NCI-H2081 treated with DMSO at 0.1 percent for 48 hours (cell line): ENCODE measurements around the gene ZC3H12C.

Experiments used
- DNase-seq: peaks from one replicate; lab custom pipeline; 2025; lab: John Stamatoyannopoulos, UW

The ZC3H12C gene

DNA sequence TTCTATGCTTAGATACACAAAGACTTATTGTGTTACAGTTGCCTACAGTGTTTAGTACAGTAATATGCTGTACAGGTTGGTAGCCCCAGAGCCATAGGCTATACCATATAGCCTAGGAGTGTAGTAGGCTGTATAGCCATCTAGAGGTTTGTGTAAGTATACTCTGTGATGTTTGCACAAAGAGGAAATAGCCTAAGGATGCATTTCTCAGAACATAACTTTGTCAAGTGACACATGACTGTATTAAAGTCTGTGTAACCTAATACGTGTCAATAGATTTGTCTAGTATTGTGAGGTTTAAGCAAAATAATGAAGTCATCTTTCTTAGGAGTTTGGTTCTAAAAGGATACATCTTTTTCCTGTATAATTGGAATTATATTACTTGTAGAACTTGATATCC, 5.5 kb downstream of the ZC3H12C start:
- DNase-seq, result no peak

DNA sequence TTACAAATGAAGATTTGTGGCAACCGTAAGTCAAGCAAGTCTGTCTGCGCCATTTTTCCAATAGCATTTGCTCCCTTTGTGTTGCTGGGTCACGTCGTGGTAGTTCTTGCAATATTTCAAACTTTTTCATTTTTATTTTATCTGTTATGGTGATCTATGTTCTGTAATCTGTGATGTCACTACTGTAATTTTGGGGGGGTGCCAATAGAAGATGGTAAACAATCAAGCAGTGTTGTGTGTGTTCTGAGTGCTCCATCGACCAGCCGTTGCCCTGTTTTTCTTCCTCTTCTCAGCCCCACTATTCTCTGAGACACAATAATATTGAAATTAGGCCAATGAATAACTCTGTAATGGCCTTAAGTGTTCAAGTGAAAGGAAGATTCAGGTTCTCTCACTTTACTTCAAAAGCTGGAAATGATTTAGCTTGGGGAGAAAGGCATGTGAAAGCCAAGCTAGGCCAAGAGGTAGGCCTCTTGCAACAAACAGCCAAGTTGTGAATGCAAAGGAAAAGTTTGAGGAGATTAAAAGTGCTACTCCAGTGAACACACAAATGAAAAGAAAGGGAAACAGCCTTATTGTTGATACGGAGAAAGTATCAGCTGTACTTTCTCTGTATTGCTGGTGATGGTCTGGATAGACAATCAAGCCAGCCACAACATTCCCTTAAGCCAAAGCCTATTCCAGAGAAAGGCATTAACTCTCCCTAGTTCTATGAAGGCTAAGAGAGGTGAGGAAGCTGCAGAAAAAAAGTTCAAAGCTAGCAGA, 7.5 kb downstream of the ZC3H12C start:
- no peak for DNase-seq

DNA sequence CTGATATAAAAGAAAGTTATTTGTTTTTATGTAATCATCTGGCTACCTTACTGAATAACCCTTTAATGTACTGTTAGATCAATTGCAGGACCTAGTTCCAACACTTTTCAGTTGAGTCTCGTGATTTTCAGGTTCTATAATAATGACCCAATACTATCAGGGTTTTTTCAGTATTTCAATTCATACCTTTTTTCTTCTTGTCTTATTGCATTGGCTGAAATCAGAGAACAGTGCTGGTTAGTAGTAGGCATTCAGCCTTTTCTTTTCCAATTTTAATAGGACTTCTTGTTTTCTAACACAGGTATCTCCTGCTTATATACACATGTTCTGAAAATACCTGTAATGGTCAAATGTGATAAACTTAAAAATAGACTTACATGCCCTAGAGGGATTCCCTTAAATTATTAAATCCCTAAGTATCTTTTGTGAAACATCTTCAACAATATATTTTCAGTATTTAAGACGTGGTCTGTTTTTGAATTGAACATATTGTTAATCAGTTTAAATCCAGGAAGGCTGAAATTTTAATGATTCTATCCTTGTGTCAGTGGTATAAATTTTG, 13.6 kb downstream of the ZC3H12C start:
- no peak for DNase-seq

DNA sequence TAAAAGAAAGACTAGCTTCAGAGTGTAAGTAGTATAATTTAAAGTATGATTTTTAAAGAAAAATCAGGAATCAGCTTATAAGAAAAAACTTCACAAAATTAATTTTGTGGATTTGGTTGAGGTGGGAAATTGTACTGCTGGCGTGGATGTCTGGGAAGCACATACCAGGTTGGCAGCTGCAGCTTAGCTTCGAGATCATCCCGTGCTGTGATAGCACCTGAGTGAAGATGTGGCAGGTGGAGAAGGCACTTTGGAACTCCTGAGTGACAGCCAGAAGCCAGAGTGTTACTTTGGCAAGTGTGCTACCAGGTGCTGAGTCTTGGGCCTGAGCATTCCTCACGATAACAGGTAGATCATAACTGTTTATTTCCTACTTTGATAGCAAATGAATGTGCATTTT, 17.7 kb downstream of the ZC3H12C start:
- DNase-seq, result no peak

DNA sequence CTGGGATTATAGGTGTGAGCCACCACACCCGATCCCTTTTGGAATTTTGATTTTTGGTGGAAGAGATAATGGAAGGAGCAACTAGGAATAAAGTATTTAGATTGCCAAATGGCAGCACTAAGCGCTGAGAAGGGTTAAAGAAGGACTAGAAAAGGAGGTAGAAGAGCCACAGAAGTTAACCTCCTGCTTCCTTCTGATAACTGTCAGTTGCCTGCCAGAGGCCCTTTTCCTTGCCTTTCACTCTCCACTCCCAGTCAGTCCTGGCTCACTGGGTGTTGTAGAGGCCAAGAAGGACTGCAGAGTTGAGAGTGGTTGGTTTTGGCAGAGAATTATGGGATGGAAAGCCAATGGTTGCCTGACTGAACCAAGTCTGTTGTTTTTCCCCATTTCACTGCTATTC, 19.3 kb downstream of the ZC3H12C start:
- no peak for DNase-seq

DNA sequence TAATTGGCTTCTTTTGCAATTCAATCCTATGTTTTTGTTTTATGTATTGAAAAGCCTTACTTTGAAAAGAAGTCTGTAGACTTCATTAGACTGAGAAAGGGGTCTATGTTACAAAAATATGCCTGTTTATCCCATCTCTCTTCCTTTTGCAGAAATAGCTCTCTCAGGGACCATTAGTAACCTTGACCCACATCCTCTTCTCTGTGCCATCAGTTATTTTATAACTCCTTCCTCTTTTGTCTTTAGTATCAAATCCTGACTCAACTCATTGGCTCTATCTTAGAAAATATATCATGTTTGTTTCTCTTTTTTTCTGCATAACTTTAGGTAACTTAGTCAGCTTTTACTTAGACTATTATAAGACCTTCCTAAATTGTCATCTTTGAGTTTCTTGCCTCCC, 20.3 kb downstream of the ZC3H12C start:
- DNase-seq, result no peak

DNA sequence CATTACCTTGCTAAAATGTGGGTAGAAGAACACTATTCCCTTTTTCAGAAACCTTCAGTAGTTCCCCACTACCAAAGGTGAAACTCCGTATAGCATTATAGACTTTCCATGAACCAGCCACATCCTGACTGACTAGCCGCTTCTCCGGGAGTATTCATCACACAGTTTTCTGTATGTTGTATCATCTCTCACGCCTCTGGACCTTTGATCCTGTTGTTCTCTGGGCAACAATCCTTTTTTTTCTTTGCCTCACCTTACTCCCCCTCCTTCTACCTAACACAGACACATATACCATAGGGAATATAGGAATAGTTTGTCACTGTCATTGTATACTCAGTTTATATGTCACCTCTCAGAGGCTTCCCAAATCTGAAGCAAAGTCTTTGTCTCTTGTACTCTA, 20.8 kb downstream of the ZC3H12C start:
- no peak for DNase-seq

DNA sequence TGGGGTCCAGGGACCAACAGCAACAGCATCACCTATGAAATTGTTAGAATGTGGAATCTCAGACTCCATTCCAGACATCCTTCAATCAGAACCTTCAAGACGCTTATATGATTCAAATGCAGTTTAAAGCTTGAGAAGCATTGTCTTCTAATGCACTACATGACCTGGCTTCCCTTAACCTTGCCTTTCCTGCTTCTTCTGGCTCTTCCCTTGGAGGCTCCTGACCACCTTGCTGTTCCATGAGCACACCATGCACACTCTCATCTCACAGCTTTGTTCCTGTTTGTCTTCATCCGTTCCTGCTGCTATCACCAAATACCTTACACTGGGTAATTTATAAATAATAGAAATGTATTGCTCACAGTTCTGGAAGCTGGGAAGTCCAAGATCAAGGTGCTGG, 26.1 kb downstream of the ZC3H12C start:
- no peak for DNase-seq

DNA sequence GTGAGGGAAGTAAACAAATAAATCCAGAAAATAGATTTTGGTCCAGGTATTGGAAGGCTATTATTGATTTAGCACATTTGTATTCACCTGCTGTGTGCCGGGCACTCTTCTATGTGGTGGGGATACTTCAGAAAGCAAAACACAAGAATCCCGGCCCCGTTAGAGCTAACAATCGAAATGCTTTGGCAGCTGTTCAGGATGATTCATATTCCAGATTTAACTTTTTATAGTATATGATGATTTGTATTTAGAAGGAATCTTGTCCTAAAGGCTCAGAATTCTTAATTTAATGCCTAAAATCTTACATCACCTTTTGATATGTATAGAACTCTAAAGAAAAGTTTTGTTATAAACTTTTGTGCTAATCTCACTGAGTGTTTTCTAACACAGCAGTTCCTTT, 28.0 kb downstream of the ZC3H12C start:
- no peak for DNase-seq

DNA sequence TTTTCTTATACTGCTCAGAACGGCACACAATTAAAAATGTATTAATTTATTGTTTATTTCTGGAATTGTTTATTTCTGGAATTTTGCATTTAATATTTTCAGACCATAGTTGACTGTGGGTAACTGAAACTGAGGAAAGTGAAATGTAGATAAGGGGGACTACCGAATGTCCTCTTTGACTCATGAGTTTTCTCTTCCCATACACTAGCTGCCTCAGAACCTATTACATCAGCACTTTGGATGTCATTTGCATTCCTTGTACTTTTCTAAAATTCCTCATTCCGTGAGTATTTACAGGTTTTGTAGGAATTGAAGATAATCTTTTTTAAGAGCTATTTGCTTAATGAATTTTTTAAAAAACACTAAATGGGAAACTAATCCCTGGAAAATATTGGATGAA, 29.8 kb downstream of the ZC3H12C start:
- no peak for DNase-seq

DNA sequence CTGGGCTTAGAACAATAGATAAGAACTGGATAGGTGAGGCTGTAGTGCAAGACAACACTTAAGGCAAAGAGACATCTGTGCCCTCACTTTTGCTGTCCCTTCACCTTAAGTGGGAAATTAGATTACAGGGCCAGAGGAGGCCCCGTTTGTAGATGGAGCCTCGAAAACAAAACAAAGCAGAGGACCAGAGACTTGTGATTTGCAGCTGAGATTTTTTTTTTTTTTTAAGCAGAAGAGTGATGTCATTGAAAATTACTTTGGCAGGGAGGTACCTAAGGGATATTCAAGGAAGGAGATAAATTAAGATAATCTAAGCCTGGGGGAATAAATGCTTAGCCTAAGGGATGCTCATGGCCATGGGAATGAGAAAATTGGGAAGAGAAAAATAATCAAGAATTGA, 31.4 kb downstream of the ZC3H12C start:
- no peak for DNase-seq

DNA sequence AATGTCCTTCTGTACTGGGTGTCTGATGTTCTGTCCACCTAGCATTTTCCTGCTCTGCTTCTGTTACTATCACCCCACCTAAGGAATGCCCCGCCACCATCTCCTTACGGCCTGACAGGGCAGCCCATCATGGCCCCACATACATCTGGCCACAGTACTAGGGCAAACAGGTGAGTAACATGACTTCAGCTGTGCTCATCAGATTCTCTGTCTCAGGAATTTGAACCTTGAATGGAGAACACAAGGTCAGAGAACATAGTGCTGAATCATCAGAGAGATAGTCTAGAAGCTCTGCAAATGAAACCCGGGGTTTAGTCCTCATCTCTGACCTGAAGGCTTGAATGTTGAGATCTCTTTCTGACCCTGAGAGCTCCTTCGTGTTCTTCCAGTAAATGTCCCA, 32.4 kb downstream of the ZC3H12C start:
- no peak for DNase-seq

DNA sequence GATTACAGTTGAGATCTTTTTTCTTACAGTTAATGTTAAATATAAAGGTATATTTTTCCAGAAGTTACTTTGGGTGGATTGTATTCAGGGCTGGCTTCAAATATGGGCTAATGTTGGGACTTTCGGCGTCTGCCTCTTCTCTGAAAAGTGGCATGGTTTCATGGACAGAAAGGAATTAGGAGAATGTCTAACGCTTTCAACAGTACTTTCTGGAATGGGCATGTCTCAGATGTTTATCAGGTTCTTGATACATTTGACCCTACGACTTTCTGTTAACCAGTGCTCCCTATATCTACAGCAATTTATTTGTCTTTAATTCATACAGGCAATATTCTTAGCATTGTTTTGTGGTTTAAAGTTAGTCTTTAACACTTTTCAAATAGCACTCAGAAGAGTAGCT, 33.7 kb downstream of the ZC3H12C start:
- DNase-seq, result no peak

DNA sequence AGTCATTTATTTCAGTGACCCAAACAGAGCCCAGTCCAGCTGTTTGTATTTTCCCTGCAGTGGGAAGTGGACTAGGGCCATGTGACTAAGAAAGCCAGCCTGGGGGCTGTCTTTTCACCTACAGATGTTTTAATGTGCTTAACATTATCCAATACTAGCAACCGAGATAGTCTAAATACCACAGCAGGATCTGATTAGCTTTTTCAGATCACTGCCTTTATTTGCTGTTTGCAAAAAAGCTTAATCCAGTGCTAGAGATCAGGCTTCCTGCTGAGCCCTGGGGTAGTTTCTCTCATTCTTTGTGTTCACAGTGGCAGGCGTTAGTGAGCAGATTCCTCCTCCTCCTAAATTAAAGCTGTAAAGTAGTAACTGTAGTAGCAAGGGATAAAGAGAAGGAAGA, 35.0 kb downstream of the ZC3H12C start:
- peak; percentile 25 for DNase-seq

DNA sequence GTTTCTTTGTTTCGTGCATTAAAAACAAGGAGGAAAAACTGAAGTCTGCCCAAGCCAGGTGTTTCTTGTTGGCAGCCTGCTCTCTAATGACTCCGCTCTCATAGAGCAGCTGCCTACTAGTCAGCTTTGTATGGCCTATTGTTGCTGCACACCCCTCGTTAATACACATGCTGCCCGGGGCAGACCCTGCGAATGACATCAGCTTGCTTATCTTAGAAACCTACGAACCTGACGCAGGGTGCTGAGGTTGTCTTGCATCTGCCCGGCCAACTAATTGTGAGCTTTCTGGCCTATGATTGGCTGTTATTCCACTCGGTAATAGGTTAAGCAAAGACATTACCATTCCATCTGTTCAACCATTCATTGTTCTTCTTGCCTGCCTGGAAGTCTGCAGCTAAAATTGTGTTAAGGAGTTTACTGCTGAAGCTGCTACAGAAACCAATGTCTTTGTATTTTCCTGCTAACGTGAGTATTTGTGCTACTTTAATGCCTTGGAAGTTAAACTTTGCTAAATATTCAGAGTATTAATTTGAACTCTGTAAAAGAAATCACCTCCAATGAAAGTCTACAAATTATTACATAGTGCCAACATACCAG, 37.5 kb downstream of the ZC3H12C start:
- peak; percentile 100 for DNase-seq

DNA sequence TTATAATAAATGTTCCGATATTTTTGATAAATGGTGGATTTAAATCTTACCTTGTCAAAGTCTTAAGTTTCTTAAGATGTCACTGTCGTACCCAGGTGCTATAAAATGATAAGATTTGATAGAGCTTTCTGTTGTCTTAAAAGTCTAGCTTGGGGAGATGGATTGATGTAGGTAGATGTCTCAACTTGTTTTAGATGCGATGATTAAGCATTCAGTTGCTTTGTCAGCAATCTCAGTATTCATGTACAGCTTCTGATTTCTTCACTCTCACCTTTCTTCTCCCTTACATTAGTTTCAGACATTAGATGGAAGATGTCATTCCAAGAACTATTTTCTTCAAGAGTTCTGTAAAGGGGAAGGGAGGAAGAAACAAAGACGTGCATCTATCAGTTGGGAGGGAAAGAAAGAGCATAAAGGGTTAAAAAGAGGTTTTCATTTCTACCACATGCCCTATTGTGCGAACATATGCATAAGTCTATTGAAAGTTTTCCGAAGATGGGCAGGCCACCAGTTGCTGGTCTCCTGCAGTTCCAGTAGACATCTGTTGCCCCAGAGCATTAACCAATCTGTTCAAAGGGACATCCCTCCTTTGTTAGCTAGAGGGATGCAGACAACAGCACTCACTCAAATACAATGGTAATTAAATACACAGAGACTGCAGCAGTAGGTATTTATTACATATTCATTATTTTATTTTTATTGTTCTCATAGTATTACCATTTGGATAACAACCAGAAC, 38.4 kb downstream of the ZC3H12C start:
- DNase-seq, result no peak

DNA sequence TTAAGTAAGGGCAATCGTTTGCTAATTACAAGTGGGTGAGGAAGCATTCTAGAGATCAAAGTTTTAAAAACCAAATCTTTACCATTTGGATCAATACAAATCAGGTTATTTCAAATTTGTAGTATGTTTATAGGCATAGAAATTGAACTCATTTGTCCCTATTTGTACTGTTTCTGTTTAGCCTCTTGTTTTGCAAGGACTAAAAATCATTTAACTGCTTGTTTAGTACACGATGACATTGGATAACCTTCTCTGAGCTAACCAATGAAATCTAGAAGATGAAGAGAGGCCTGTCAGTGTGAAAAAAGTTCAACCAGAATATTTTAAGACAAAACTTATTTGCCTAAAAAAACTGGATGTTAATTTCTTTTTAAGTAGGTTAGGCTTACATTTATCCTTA, 40.0 kb downstream of the ZC3H12C start:
- DNase-seq, result no peak

DNA sequence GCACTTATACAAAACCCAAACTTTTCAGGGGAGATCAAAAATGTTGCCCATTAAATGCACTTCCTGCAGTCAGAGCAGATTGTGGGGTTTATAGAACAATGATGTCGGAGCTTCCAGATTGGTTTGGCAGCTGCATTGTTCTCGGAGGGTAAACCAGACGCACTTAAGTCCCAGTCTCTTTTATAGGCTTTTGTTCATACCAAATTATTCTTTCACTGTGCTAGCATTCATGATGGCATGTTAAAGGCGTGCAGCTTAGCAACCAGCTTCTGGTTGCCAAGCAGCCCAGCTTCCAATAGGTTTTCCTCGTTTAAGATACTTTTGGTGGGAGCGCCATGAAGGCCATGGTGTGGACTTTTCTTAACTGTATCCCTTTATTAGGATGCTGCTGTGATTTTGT, 40.9 kb downstream of the ZC3H12C start:
- DNase-seq, result peak; percentile 83

DNA sequence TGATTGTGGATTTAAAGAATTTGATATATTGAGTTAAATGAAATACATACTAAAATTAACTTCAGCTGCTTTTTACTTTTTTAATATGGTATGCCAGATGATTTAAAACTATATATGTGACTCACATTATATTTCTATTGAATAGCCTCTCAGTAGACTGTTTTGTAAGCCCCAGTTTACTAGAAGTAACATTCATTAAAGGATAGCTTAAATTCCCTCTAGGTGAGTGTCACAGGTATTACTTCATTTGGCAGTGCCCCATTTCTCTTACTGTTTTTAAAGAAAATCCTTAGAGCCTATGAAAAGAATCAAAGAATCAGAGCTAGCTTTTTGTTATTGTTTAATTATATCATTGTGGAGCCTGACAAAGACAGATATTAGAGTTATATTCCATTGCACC, 48.6 kb downstream of the ZC3H12C start:
- no peak for DNase-seq

DNA sequence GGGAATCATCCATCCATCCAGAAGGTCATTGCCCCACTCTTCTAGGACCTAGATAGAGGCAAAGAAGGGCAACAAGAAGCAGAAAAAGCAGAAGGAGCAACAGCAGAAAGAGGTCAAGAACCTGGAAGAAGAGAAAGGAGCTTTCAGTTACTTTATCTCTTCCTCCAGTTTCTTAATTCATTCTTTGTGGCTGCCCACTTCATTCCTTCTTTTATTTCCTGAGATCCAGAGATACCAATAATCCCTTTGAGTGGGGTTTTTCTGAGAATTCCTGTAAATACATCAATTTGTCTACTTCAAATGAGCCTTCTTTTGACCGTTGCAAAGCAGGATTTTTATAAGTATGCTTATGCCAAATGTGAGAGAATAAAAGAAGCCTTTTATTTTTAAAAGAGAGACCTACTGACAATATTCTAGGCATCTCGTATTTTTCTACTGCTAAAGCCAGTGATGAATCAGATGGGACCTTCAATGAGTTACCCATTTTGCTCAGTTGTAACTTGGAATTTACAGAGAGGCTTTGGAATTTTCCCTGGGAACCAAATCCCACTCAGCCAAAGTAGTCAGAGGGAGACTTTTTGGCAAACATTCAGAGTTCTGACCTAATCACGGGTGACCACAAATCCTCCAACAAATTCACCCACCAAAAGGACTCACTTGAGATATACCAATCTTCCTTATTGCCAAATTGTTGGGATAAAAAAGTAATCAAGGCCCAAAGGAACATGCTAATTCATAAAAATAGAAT, 54.9 kb downstream of the ZC3H12C start:
- DNase-seq, result no peak

DNA sequence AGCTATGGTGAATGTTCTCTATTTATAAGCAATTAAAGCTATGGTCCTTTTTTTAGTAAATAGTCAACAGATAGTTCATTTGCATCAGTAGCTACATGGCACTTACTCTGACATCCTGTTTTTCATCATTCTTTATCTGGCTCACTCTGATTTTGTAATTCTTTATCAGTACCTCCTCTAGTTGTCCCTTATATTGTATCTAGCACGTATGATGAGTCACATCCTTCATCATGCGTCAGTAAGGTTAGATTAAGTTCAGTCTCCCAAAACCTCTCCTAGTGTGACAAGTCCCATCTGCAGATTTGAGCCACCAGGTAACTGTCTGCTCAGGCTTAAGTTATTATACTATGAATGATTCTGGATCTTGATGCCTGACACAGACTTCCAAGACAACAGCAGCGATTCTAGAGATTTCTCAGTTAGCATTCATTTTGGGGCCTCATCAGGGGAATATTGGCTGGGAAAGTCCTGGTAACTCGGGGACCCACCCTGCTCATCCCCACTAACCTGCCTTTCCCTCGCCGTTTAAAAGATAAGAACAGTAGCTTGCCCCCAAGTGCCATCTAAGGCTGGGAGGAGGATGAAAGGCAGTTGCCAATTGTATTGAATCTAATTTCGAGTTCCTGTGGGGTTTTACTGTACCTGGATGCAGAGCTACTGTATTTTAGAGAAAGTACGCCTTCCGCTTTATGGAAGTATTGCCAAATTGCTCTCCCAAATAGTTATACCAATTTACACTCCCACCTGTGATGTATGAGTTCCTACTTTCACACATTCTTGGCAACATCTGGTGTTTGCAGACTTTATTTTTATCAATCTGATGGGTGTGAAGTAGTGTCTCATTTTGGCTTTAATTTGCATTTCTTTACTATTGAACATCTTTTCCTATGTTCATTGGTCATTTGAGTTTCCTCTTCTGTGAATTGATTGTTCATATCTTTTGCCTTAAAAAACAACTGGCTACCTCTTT, 55.9 kb downstream of the ZC3H12C start:
- no peak for DNase-seq
